ENCODE data around the gene NR4A3. TPM values are rescaled to one million over a fixed set of nuclear protein-coding genes. Genes with fewer than 3 reads are reported as not detected.

NR4A3 gene
- total RNA-seq, 6 experiments from 2014 or later, result 0.13 to 1.2 (median 0.30) TPM

DNA sequence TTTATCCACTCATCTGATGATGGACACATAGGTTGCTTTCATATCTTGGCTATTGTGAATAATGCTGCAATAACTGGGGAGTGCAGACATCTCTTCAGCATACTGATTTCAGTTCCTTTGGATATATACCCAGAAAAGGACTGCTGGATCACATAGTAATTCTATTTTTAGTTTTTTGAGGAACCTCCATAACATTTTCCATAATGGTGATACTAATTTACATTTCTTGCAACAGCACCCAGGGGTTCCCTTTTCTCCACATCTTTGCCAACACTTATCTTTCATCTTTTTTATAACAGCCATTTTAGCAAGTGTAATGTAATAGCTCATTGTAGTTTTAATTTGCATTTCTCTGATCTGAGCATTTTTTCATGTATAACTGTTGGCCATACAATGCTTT, 34.1 kb upstream of the NR4A3 start:
- Histone ChIP-seq H3K27me3 (no peaks in the 10 kb centered on the region), H3K36me3 (no peaks in the 10 kb centered on the region), H3K9me3 (no peaks in the 10 kb centered on the region), H3K4me1 (no peaks in the 10 kb centered on the region), H3K4me3 (no peak overlapping the region), H3K27ac (no peak overlapping the region)
- intact Hi-C loops (cut with DNase I), result no loop called here
- no peak for TF ChIP-seq POLR2A (IDR thresholded peaks at IDR 0.05)
- TF ChIP-seq, protein P1, sequence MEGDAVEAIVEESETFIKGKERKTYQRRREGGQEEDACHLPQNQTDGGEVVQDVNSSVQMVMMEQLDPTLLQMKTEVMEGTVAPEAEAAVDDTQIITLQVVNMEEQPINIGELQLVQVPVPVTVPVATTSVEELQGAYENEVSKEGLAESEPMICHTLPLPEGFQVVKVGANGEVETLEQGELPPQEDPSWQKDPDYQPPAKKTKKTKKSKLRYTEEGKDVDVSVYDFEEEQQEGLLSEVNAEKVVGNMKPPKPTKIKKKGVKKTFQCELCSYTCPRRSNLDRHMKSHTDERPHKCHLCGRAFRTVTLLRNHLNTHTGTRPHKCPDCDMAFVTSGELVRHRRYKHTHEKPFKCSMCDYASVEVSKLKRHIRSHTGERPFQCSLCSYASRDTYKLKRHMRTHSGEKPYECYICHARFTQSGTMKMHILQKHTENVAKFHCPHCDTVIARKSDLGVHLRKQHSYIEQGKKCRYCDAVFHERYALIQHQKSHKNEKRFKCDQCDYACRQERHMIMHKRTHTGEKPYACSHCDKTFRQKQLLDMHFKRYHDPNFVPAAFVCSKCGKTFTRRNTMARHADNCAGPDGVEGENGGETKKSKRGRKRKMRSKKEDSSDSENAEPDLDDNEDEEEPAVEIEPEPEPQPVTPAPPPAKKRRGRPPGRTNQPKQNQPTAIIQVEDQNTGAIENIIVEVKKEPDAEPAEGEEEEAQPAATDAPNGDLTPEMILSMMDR (IDR thresholded peaks at IDR 0.05), result no peak
- no peak for ATAC-seq
- DNase-seq, result no peak

DNA sequence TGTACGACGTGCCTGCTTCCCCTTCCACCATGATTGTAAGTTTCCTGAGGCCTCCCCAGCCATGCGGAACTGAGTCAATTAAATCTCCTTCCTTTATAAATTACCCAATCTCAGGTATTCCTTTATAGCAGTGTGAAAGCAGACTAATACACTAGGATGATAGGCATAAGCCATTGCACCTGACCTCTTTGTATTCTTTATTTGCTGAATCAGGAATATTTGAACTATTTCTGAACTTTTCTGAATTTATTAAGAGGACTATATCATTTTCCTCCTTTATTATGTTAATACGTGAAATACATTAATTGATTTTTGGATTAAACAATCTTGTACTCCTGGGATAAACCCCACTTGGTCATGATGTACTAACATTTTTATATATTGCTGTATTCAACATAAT, 28.2 kb upstream of the NR4A3 start:
- TF ChIP-seq, protein P1 (IDR thresholded peaks at IDR 0.05), result no peak
- no peak for TF ChIP-seq POLR2A (IDR thresholded peaks at IDR 0.05)
- Histone ChIP-seq H3K27ac (no peak overlapping the region), H3K4me1 (no peaks in the 10 kb centered on the region), H3K4me3 (no peak overlapping the region), H3K27me3 (no peaks in the 10 kb centered on the region), H3K9me3 (no peaks in the 10 kb centered on the region), H3K36me3 (no peaks in the 10 kb centered on the region)
- no peak for ATAC-seq
- DNase-seq, result no peak
- WGBS (ENCODE audit: insufficient coverage, low coverage, low lambda C conversion rate, missing lambda C conversion rate), result 76% methylated on average over 4 of the region's 4 CpGs
- intact Hi-C loops (cut with DNase I), result no loop called here

DNA sequence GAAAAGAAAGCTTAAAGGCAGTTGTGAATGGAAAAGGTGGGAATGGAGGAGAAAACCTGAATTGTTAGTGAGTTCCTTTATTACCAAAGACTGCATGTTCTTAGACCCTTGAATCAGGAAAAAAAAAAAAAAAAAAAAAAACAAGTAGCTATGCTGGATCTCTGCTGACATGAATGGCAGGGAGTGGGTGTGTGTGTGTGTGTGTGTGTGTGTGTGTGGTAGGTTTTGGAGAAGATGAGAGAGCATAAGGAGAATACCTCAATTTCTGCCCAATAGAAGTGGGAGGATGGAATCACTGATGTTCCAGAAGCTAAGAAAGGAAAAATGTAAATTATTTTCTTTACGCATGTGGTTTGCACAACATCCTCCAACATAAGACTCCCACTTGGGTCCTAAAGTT, 25.5 kb upstream of the NR4A3 start:
- H3K36me3 ChIP-seq, result no peaks in the 10 kb centered on the region
- DNase-seq (no peak), ATAC-seq (no peak)
- H3K4me3 ChIP-seq, result no peak overlapping the region
- TF ChIP-seq POLR2A (IDR thresholded peaks at IDR 0.05), result no peak
- TF ChIP-seq, protein P1 (IDR thresholded peaks at IDR 0.05), result no peak
- no peaks in the 10 kb centered on the region for H3K27me3 ChIP-seq
- no peaks in the 10 kb centered on the region for H3K9me3 ChIP-seq
- 77% methylated on average over 1 of the region's 1 CpG for WGBS (ENCODE audit: insufficient coverage, low coverage, low lambda C conversion rate, missing lambda C conversion rate)
- no peak overlapping the region for H3K27ac ChIP-seq
- no peaks in the 10 kb centered on the region for H3K4me1 ChIP-seq
- intact Hi-C loops (cut with DNase I), result no loop called here

DNA sequence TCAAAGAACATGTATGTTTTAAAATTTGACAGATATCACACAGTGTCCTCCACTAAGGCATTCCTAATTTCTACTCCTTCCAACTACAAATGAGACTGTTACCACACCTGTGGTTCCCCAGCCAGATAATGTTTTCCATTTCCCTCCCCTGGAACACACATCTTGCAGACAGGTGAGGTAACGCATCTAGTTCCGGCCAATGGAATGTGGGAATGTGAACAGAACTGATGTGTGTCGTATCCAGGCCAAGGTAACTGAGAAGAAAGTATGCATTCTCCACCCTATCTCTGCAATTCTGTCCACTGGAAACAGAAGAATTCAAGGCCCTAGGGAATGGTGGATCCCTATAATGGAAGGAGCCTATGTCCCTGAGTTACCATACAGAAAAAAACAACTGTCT, 19.9 kb upstream of the NR4A3 start:
- H3K9me3 ChIP-seq, result no peaks in the 10 kb centered on the region
- H3K4me3 ChIP-seq, result no peak overlapping the region
- no peaks in the 10 kb centered on the region for H3K27me3 ChIP-seq
- H3K4me1 ChIP-seq, result no peaks in the 10 kb centered on the region
- DNase-seq (no peak), ATAC-seq (no peak)
- H3K27ac ChIP-seq, result no peak overlapping the region
- no peaks in the 10 kb centered on the region for H3K36me3 ChIP-seq
- 90% methylated on average over 3 of the region's 3 CpGs for WGBS (ENCODE audit: insufficient coverage, low coverage, low lambda C conversion rate, missing lambda C conversion rate)
- intact Hi-C loops (cut with DNase I), result no loop called here
- no peak for TF ChIP-seq POLR2A (IDR thresholded peaks at IDR 0.05)
- TF ChIP-seq, protein P1 (IDR thresholded peaks at IDR 0.05), result no peak

DNA sequence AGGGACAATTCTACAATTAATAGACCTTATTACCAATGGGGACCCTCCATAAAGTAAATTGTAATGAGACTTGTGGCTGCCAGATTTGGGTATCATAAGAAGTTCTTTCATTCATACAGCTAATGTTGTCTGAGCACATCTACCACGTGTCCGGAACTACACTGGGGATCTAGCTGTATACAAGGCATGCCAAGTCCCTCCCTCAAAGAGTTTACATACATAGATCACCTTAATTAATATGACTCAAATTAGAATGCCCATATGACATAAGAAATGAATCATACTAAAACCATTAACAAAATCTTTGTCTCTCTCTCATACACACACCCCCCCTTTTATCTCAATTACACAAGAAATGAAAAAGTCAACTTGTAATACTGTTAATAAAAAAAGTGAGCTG, 18.0 kb upstream of the NR4A3 start:
- TF ChIP-seq POLR2A (IDR thresholded peaks at IDR 0.05), result no peak
- TF ChIP-seq, protein P1 (IDR thresholded peaks at IDR 0.05), result no peak
- intact Hi-C loops (cut with DNase I), result no loop called here
- WGBS (ENCODE audit: insufficient coverage, low coverage, low lambda C conversion rate, missing lambda C conversion rate), result 95% methylated on average over 2 of the region's 2 CpGs

More for the DNA sequence above, 18.0 kb upstream of the NR4A3 start:
- Histone ChIP-seq H3K9me3 (no peaks in the 10 kb centered on the region), H3K4me3 (no peak overlapping the region), H3K27ac (no peak overlapping the region), H3K36me3 (no peaks in the 10 kb centered on the region), H3K27me3 (no peaks in the 10 kb centered on the region), H3K4me1 (no peaks in the 10 kb centered on the region)
- ATAC-seq (no peak), DNase-seq (no peak)

Measured in right lobe of liver (tissue), 6 donors.